DMS53 treated with DMSO at 0.1 percent for 48 hours (cell line): ENCODE measurements around the gene CEP162.
"Not testable (repeated sequence)": the region's sequence is repeated elsewhere in the genome, so short reads cannot be mapped to it uniquely, and the experiment has no call there.

Experiments
- DNase-seq: peaks from one replicate; lab custom pipeline; 2025; ENCODE audit not compliant: unreplicated experiment; lab: John Stamatoyannopoulos, UW

The CEP162 gene

DNA sequence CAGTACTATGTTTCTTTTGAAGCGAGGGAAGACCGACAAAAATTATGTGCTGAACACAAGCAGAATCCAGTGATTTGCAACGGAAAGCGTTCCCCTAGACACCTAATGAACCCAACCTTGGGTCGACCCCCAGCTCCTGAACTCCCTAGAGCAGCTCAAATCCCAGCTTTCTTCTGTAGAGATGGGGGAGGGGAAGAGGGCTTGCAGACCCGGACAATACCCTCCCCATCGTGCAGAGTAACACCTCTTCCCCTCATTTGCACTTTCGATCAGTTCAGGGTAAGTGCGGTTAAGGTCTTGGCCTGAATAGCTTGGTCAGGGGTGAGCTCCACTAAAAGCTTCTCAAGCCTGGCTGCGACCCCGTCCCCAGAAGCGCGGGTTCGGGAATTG lies 404 bp downstream of the CEP162 start:
- no peak for DNase-seq

DNA sequence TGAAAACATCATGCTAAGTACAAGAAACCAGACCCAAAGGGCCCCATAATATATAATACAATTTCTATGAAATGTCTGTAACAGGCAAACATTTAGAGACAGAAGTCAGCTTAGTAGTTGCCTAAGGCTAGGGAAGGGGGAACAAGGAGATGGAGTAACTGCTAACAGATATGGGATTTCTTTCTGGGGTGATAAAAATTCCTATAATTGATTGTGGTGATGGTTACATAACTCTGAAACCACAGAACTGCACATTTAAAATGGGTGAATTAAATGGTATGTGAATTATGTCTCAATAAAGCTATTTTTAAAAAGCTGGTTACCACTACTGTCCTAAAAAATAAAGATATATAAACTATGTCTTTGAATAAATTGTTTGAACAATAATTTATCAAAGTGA lies 3.2 kb downstream of the CEP162 start:
- no peak for DNase-seq

DNA sequence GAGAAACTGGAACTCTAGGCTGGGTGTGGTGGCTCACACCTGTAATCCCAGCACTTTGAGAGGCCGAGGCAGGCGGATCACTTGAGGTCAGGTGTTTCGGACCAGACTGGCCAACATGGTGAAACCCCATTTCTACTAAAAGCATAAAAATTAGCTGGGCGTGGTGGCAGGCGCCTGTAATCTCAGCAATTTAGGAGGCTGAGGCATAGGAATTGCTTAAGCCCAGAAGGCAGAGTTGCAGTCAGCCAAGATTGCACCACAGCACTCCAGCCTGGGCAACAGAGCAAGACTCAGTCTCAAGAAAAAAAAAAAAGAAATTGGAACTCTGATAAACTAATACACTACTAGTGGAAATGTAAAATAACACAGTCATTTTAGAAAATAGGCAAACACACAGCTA lies 3.8 kb downstream of the CEP162 start:
- not testable (repeated sequence) for DNase-seq

DNA sequence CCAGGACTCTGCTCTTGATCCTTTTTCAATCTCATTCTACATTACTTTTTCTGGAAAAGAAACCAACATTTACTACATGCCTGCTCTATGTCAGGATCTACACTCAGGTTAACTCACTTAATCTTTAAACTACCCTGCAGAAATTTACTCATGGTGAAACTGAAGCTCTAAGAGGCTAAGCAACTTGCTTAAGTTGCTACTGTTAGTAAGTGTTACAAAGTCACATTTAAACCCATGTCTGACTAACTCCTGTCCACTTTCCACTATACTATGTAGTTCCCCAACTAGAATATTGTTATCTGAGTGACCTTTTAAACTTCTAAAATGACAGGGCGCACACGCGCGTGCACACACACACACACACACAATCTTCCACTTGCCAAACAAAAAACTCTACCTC lies 5.0 kb downstream of the CEP162 start:
- DNase-seq: no peak

DNA sequence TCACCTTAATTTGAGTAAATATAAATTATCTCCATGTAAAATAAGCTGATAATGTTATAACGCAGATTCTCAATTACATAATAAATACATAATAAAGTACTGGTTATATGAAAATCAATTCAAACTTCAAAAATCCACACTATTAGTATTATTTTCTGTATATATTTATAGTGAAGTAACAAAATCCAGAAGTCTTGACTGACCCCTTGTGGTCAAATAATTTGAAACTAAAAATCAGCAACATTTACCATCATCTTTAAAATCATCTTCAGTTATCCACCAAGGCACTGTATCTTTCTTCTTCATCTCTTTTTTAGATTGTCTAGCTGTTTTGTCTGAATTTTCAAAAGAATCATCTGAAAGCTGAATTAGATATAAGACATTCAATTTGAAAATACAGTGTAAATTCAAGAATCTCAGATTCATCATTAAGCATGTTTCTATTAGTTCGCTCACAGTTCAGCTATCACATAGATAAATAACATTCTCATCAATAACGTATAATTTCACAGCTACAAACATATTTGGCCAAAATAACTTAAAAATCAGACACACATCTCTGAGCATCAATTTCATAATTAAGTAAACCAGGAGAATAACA lies 6.5 kb downstream of the CEP162 start:
- no peak for DNase-seq

DNA sequence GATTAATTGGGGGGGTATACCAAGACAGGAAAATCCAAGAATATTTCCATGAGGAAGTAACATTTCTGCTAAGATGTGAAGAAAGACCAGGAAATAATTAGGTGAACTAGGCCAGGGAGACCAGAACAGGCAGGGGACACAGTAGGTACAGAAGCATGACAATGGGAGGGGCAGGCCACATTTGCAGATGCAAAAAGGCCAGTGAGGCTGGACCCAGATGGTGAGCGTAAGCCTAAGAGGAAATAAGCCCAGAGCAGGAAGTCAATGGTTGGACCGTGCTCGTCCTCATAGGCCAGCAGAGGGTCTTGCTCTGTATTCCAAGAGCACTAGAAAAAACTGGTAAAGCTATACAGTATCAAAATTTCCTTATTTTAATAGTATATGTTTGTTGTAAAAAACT lies 9.4 kb downstream of the CEP162 start:
- no peak for DNase-seq

DNA sequence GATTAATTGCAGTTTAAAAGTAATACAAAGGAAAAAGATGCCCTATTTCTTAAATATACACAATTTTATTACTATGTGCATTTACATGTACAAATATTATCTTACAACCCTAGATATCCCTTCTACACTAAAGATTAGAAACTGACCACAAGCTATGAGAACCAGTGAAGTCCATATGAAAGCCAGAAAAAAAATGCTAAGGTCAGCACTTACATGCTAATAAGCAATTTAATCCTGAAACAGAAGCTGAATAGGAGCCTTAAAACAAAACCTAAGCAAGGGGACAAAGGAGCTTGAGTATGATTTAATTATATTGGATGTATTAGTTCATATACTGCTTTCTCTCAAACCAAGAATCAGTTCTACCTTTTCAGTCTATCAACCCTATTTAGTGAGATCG lies 14.2 kb downstream of the CEP162 start:
- no peak for DNase-seq

DNA sequence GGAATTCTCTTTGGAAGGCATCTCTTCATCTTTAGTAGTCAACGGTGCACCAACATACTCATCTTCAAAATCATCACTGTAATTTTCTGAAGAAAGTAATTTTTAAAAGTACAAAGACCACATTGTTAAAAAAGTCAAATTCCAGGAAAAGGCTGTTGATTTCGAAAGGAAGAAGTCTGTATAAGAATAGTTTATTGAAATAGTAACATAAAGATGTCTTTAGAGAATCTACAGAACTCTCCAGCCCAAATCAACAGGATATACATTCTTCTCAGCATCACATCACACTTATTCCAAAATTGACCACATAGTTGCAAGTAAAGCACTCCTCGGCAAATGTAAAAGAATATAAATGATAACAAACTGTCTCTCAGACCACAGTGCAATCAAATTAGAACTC lies 23.4 kb downstream of the CEP162 start:
- no peak for DNase-seq

DNA sequence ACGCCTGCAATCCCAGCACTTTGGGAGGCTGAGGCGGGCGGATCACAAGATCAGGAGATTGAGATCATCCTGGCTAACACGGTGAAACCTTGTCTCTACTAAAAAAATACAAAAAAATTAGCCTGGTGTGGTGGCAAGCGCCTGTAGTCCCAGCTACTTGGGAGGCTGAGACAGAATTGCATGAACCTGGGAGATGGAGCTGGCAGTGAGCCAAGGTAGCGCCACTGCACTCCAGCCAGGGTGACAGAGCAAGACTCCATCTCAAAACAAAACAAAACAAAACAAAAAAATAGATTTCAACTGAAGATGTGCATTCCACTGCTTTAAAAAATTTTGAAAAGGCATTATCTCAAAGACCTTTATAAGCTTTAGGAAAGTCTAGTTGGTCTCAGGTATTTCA lies 27.5 kb downstream of the CEP162 start:
- DNase-seq: not testable (repeated sequence)

DNA sequence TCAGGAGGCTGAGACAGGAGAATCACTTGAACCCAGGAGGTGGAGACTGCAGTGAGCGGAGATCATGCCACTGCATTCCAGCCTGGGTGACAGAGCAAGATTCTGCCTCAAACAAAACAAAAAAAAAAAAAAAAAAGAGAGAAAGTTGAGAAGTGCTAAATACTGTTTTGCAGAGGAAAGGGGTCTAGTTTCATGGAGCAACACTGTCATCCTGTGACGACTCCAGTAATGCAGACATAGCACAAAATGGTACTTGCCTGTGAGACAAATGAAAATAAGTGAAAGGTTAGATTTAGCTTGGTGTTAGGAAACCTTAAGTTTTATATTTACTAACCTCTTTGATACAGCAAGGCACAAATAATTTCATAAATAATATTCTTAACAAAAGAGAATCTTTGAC lies 29.7 kb downstream of the CEP162 start:
- no peak for DNase-seq

DNA sequence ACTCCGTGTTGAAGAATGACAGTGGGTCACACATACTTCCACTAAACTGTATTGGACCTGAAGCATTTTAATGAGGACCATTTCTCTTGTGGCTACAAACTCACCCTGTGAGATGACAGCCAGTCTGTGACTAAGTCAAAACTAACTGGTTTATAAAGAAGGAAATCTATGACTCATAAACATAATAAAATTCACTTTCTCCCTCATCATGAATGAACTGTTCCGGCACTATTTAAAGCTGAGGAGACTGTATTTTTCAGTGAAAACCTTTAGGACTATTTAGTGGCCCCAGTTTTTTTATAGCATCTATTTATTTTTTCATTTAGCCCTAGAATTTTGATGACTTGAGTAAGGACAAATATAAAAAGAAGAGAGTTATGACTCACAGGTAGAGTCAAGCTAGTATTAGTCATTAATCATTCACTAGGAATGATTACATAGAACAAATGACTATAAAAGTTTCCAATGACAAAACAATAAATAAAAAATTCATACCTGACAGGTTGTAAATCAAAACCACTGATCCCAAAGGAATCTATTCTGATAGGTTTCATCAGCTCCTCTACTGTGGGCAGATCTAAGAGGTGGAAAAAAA lies 34.2 kb downstream of the CEP162 start:
- DNase-seq: no peak

DNA sequence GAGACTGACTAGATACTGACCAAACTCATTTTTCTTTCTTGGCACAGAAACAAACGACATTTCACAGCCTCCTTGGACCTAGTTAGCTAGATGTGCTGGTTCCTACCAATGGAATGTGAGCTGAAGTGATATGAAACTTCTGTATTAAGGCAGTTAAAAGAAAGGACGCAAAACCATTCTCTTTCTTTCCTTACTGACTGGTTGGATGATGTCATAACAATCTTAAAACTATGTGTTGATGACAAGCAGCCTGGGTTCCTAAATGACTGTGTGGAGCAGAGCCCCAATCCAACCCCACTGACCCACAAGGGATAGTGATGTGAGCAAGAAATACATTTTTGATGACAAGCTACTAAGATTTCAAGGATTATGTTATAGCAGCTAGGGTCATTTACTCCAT lies 35.6 kb downstream of the CEP162 start:
- DNase-seq: no peak

DNA sequence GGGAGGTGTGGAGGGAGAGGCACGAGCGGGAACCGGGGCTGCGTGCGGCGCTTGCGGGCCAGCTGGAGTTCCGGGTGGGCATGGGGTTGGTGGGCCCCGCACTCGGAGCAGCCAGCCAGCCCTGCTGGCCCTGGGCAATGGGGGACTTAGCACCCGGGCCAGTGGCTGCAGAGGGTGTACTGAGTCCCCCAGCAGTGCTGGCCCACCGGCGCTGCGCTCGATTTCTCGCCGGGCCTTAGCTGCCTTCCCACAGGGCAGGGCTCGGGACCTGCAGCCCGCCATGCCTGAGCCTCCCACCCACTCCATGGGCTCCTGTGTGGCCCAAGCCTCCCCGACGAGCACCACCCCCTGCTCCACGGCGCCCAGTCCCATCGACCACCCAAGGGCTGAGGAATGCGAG lies 38.1 kb downstream of the CEP162 start:
- DNase-seq: not testable (repeated sequence)

DNA sequence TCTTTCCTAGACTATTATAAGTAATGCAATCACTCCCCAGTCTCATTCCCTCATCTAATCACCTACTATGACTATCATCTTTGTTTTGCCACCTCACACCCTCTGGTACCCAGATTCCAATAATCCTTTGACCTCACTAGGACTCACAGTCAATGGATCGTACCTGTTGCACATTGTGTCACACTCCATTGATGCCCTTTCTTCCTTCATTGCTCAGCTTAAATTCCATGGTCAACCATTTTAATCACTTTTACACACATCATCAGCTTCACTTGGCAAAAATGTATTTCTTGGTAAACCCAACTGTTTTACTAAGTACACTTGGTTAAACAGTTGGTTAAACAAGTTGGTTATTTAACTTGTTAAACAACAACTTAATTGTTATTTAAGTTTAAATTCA lies 44.0 kb downstream of the CEP162 start:
- DNase-seq: no peak

DNA sequence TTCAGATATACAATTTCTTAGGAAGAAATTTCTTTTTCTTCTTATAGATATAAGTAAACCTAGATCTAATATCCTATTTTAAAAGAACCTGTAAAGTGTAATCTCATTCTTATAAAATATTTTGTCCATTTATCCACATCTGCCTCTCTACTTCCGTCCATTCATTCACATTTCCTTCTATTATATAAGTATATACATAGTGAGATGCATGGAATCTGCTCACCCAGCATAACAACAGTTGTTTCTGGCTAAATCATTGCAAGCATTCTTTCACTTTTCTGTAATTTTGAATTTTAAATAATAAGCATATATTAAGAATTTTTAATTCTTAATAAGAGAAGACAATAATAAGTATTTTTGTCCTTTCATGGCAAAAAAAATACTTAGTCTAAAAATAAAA lies 45.4 kb downstream of the CEP162 start:
- DNase-seq: no peak

DNA sequence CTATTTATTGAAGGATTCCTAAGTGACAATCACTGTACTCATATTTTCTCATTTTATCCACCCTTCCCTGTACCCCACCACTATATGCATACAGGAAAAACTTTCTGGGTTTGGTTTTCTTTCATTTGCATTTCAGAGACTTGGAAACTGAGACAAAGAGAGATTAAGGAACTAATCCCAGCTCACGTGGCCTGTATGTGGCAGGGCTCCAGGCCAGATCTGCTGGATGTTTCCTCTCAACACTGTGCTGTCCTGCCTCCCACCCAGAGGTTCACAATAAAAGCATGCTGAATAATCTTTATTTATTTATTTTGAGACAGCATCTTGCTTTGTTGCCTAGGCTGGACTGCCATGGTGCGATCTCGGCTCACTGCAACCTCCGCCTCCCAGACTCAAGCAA lies 50.2 kb downstream of the CEP162 start:
- DNase-seq: no peak

DNA sequence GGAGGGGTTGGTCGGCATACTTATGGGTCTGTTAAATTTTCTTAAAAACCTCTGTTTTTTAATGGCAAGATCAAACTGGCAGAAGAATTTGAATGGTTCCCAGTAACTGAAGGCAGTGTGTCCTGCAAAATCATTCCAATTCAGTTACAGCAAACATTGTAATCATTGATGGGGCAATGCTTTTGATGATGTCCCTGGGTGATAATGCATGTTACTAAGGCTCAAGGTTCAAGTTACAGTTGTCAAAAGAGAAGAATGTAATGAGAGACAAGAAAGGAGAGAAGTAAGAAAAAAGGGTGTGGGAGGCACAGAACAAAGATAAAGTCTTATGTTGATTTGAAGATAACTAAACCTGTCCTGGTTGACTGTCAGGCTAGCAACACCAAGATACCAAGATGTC lies 54.9 kb downstream of the CEP162 start:
- DNase-seq: no peak

DNA sequence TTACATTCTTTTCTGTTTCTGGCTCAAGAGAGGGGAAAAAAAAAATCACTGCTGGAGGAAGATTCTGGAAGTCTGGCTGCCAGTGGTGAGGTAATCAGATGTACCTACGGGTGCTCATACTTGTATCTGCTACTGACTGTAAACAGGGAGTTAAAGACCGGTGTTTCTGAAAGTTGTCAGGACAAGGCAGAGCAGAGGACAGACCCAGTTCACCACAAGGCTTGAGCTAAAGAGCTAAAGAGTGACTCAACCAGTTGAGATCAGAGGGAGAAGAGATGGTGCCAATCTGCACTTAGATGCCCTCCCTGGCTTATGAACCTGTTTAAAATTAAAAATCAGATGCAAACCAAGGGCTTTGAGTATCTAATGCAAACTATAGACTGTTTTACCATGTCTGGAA lies 55.4 kb downstream of the CEP162 start:
- no peak for DNase-seq

DNA sequence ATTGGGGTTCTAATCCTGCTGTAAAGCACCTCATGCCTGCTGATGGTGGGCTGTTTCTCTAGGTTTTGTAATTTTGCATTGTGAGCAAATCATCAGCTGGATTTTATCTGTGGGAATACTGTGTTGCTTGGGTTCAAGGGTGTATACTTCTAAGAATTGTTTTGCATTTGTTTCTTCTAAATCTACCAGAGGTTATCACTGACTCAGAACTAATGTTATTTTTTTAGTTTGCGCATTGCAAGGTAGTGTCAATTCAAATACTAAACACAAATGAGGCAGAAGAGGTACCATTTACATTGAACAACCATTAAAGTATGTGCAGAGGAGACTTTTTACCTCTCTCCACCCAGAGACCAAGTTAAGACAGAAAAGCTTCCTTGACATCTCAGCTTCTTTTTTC lies 60.0 kb downstream of the CEP162 start:
- no peak for DNase-seq

DNA sequence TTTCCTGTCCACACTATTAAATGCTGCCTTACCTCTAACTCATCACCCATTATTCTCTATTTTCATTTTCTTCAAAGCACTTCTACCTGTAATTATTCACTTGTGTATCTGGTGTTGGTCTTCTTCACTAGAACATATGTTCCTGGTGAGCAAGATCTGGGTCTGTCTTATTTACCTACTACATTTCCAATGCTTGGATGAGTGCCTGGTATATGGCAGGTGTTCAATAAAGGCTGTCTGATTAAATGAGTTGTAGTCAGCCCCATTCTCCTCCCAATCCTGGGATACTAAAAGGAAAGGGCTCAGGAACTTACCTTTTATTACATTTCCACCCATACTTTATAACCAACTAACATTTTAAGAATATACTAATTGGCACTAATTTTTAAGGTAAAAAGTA lies 61.0 kb downstream of the CEP162 start:
- peak; percentile 2 for DNase-seq

DNA sequence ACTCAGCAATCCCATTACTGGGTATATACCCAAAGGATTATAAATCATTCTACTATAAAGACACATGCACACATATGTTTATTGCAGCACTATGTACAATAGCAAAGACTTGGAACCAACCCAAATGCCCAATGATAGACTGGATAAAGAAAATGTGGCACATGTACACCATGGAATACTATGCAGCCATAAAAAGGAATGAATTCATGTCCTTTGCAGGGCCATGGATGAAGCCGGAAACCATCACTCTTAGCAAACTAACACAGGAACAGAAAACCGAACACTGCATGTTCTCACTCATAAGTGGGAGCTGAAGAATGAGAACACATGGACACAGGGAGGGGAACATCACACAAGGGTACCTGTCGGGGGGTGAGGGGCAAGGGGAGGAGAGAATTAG lies 63.1 kb downstream of the CEP162 start:
- DNase-seq: not testable (repeated sequence)

DNA sequence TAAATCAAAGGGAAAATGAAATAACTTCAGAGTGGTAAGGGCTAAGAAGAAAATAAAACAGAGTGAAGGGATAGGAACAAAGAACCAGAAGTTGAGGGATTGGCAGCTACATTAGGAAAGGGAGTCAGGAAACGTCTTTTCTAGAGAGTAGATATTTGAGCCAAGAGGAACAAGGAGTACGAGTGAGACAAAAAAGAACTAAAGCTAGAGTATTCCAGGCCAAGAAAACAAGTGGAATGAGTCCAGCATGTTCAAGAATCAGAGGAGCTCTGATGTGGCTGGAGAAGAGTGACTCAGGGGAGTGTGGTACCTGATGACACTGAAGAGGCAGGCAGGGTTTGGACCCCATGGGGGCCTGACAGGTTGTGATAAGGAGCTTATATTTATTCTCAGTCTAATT lies 66.3 kb downstream of the CEP162 start:
- DNase-seq: no peak

DNA sequence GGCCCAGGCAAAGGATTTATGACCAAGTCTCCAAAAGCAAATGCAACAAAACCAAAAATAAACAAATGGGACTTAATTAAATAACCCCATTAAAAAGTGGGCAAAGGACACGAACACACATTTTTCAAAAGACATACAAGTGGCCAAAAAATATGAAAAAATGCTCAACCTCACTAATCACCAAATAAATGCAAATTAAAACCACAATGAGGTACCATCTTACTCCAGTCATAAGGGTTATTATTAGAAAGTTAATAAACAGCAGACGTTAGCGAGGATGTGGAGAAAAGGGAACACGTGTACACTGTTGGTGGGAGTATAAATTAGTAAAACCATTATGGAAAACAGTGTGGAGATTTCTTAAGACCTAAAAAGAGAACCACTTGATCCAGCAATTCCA lies 71.1 kb downstream of the CEP162 start:
- DNase-seq: no peak
